HepG2 (cell line): ENCODE results near the gene JPH4. TPM values are rescaled to one million over a fixed set of nuclear protein-coding genes. Genes with fewer than 3 reads are reported as not detected.

Source experiments
- DZIP1 ChIP-seq: sonication (generic); formaldehyde crosslinking; IDR thresholded peaks from 2 replicates; pipeline ENCODE4 v1.5.0; 2020; ENCODE audit warnings: mild to moderate bottlenecking, missing genetic modification reagents
- FOXA1 ChIP-seq, 2 experiments: fragments of 450-650 bp in 1 of 2; sonication (generic) in 1 of 2; formaldehyde crosslinking in 1 of 2; IDR thresholded peaks; 2 replicates each; pipeline versions ENCODE4 v1.4.0 to v1.6.1; 2016 to 2020; ENCODE audit warnings: missing genetic modification reagents in 1 of 2
- FOXK1 ChIP-seq: sonication (generic); formaldehyde crosslinking; IDR thresholded peaks from 2 replicates; pipeline ENCODE4 v1.4.0; 2020; ENCODE audit warnings: low read depth, missing genetic modification reagents, borderline replicate concordance
- KDM3A ChIP-seq: IDR thresholded peaks from 2 replicates; pipeline ENCODE4 v1.6.1; 2018; ENCODE audit warnings: low read depth, missing compliant biosample characterization
- KDM4B ChIP-seq: sonication (generic); formaldehyde crosslinking; IDR thresholded peaks from 2 replicates; pipeline ENCODE4 v1.4.0; 2020; ENCODE audit warnings: missing genetic modification reagents
- MIER3 ChIP-seq: IDR thresholded peaks from 2 replicates; pipeline ENCODE4 v1.6.1; 2016; ENCODE audit warnings: missing compliant biosample characterization, borderline replicate concordance
- MYC ChIP-seq: sonication (generic); formaldehyde crosslinking; IDR thresholded peaks from 2 replicates; pipeline ENCODE4 v1.9.0; 2021; ENCODE audit warnings: missing genetic modification reagents, borderline replicate concordance
- PCBP2 ChIP-seq: fragments of 200-400 bp; formaldehyde crosslinking; optimal IDR thresholded peaks from 2 replicates; pipeline ENCODE3; 2018; ENCODE audit warnings: low read length, low read depth; ENCODE audit not compliant: poor library complexity, severe bottlenecking
- SMARCC2 ChIP-seq: fragments of 450-650 bp; IDR thresholded peaks from 2 replicates; pipeline ENCODE4 v1.6.1; 2017; ENCODE audit warnings: antibody characterized with exemption, mild to moderate bottlenecking
- TEAD2 ChIP-seq: sonication (generic); formaldehyde crosslinking; IDR thresholded peaks from 2 replicates; pipeline ENCODE4 v1.9.0; 2021; ENCODE audit warnings: missing genetic modification reagents
- ZFY ChIP-seq: sonication (generic); formaldehyde crosslinking; IDR thresholded peaks from 2 replicates; pipeline ENCODE4 v1.4.0; 2020; ENCODE audit warnings: missing genetic modification reagents
- ZMAT3 ChIP-seq: sonication (generic); formaldehyde crosslinking; conservative IDR thresholded peaks from 2 replicates; pipeline ENCODE4 v1.7.0; 2021; ENCODE audit warnings: missing genetic modification reagents
- ZNF367 ChIP-seq: sonication (generic); formaldehyde crosslinking; IDR thresholded peaks from 2 replicates; pipeline ENCODE4 v1.4.0; 2020; ENCODE audit warnings: missing genetic modification reagents, borderline replicate concordance
- ZNF567 ChIP-seq: sonication (generic); formaldehyde crosslinking; IDR thresholded peaks from 2 replicates; pipeline ENCODE4 v1.8.1; 2023; ENCODE audit warnings: mild to moderate bottlenecking, missing genetic modification reagents, borderline replicate concordance
- ZNF614 ChIP-seq: IDR thresholded peaks from 2 replicates; pipeline ENCODE4 v1.6.1; 2018; ENCODE audit warnings: missing biosample characterization, missing genetic modification reagents, inconsistent platforms, borderline replicate concordance
- ZNF768 ChIP-seq: sonication (generic); formaldehyde crosslinking; IDR thresholded peaks from 2 replicates; pipeline ENCODE4 v1.4.0; 2020; ENCODE audit warnings: missing genetic modification reagents
- ZNF788 ChIP-seq: sonication (generic); formaldehyde crosslinking; IDR thresholded peaks from 2 replicates; pipeline ENCODE4 v1.5.0; 2020; ENCODE audit warnings: mild to moderate bottlenecking, missing genetic modification reagents, borderline replicate concordance
- ZNF841 ChIP-seq: sonication (generic); formaldehyde crosslinking; IDR thresholded peaks from 2 replicates; pipeline ENCODE4 v1.8.1; 2023; ENCODE audit warnings: missing genetic modification reagents, borderline replicate concordance
- ZNF883 ChIP-seq: sonication (generic); formaldehyde crosslinking; IDR thresholded peaks from 2 replicates; pipeline ENCODE4 v1.5.1; 2020; ENCODE audit warnings: mild to moderate bottlenecking, missing genetic modification reagents; ENCODE audit errors: not compliant biosample characterization
- polyA plus RNA-seq, 8 experiments: library from polyadenylated mRNA; depleted of rRNA in 3 of 8; stranded (reverse) in 7 of 8; unstranded in 1 of 8; fragments of >200 nt; fragmentation: Illumina TruSeq in 4 of 8; extraction: Trizol in 4 of 8; gene quantifications; 2 replicates each; pipeline versions ENCODE4 v1.2.1 to v1.2.3, GENCODE V29; 2011 to 2016; ENCODE audit warnings: low read depth in 4 of 8, missing spikeins in 1 of 8, mixed read lengths in 1 of 8; ENCODE audit not compliant: insufficient read depth in 1 of 8
- total RNA-seq, 5 experiments: library from RNA; depleted of rRNA; stranded (reverse); fragments of >200 nt; fragmentation: Illumina TruSeq; extraction: Trizol; gene quantifications; 2 replicates each; pipeline ENCODE4 v1.2.3, GENCODE V29; 2016; ENCODE audit warnings: low read depth in 1 of 5
- TF ChIP-seq, protein P1 (sequence below): sonication (generic); formaldehyde crosslinking; conservative IDR thresholded peaks from 2 replicates; pipeline ENCODE4 v1.4.0; 2020; ENCODE audit warnings: missing genetic modification reagents
- TF ChIP-seq, protein P2 (sequence below): sonication (generic); formaldehyde crosslinking; IDR thresholded peaks from 2 replicates; pipeline ENCODE4 v1.4.0; 2020; ENCODE audit warnings: missing genetic modification reagents
- TF ChIP-seq, protein P3 (sequence below): IDR thresholded peaks from 2 replicates; pipeline ENCODE4 v1.6.1; 2016; ENCODE audit warnings: mild to moderate bottlenecking, missing biosample characterization, missing genetic modification reagents
- TF ChIP-seq, protein P4 (sequence below): sonication (generic); formaldehyde crosslinking; IDR thresholded peaks from 2 replicates; pipeline ENCODE4 v1.5.0; 2020; ENCODE audit warnings: missing genetic modification reagents
- TF ChIP-seq, protein P5 (sequence below): sonication (generic); formaldehyde crosslinking; IDR thresholded peaks from 2 replicates; pipeline ENCODE4 v1.4.0; 2020; ENCODE audit warnings: mild to moderate bottlenecking, missing genetic modification reagents

JPH4 gene
- total and polyA plus RNA-seq, 2 of the 13 experiments (the other 11 are each of a cell fraction or from before 2014, with no cell fraction given), result 0.08 to 0.22 TPM

GRCh38 chr14:23562822-23563472 is 15.6 kb downstream of the JPH4 start (continued):
- TF ChIP-seq ZNF567 (CRISPR knock-in tag) (peak; percentile 65; the same call in 1 of the 2 replicates), ZNF367 (CRISPR knock-in tag) (no peak), KDM4B (0 out of 2 replicates have a peak, but pooled peaks have one; percentile 7), ZNF883 (CRISPR knock-in tag) (peak; percentile 13), MIER3 (CRISPR knock-in tag) (peak; percentile 30; the same call in 1 of the 2 replicates), ZNF841 (CRISPR knock-in tag) (no peak), ZFY (CRISPR knock-in tag) (peak; percentile 49; the same call in 1 of the 2 replicates), TEAD2 (0 out of 2 replicates have a peak, but pooled peaks have one; percentile 26), KDM3A (CRISPR knock-in tag) (no peak), MYC (CRISPR knock-in tag) (peak; percentile 3; the same call in 1 of the 2 replicates), FOXA1 (IDR thresholded peaks at IDR 0.05) (no peak), FOXA1 (CRISPR knock-in tag; IDR thresholded peaks at IDR 0.05) (no peak), ZNF768 (CRISPR knock-in tag) (no peak), FOXK1 (CRISPR knock-in tag) (0 out of 2 replicates have a peak, but pooled peaks have one; percentile 8), ZNF614 (CRISPR knock-in tag) (no peak), DZIP1 (CRISPR knock-in tag) (0 out of 2 replicates have a peak, but pooled peaks have one; percentile 14), ZNF788 (CRISPR knock-in tag) (no peak), ZMAT3 (CRISPR knock-in tag) (peak; percentile 60; the same call in 1 of the 2 replicates), PCBP2 (peak; percentile 61), SMARCC2 (no peak)
- TF ChIP-seq, protein P1, sequence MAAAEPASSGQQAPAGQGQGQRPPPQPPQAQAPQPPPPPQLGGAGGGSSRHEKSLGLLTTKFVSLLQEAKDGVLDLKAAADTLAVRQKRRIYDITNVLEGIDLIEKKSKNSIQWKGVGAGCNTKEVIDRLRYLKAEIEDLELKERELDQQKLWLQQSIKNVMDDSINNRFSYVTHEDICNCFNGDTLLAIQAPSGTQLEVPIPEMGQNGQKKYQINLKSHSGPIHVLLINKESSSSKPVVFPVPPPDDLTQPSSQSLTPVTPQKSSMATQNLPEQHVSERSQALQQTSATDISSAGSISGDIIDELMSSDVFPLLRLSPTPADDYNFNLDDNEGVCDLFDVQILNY (CRISPR knock-in tag), result 0 out of 2 replicates have a peak, but pooled peaks have one; percentile 28
- TF ChIP-seq, protein P2, sequence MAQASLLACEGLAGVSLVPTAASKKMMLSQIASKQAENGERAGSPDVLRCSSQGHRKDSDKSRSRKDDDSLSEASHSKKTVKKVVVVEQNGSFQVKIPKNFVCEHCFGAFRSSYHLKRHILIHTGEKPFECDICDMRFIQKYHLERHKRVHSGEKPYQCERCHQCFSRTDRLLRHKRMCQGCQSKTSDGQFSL (CRISPR knock-in tag), result peak; percentile 92
- TF ChIP-seq, protein P3, sequence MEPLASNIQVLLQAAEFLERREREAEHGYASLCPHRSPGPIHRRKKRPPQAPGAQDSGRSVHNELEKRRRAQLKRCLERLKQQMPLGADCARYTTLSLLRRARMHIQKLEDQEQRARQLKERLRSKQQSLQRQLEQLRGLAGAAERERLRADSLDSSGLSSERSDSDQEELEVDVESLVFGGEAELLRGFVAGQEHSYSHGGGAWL (CRISPR knock-in tag), result no peak
- TF ChIP-seq, protein P4, sequence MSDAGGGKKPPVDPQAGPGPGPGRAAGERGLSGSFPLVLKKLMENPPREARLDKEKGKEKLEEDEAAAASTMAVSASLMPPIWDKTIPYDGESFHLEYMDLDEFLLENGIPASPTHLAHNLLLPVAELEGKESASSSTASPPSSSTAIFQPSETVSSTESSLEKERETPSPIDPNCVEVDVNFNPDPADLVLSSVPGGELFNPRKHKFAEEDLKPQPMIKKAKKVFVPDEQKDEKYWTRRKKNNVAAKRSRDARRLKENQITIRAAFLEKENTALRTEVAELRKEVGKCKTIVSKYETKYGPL (CRISPR knock-in tag), result 0 out of 2 replicates have a peak, but pooled peaks have one; percentile 50
- TF ChIP-seq, protein P5, sequence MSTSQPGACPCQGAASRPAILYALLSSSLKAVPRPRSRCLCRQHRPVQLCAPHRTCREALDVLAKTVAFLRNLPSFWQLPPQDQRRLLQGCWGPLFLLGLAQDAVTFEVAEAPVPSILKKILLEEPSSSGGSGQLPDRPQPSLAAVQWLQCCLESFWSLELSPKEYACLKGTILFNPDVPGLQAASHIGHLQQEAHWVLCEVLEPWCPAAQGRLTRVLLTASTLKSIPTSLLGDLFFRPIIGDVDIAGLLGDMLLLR, result no peak
